ENCODE results near the gene SAMD14. TPM values are rescaled to one million over a fixed set of nuclear protein-coding genes. Genes with fewer than 3 reads are reported as not detected.
A peak's percentile ranks its signal among the peaks of the same experiment; 100 is the strongest.

SAMD14 gene
- total RNA-seq, 6 donors from 2014 or later: 0.49 to 16.8 (median 5.6) TPM

- Histone ChIP-seq H3K27me3 (peaks cover 0 to 17% (median 11%) of the 10 kb centered on the region in 4 donors), H3K4me3 (peak overlapping the region in 3 of 4 donors; percentile 47 to 59 (median 51)), H3K4me1 (peaks cover 26 to 55% (median 46%) of the 10 kb centered on the region in 4 donors), H3K9me3 (no peaks in the 10 kb centered on the region), H3K27ac (peak overlapping the region in 3 of 4 donors; percentile 56 to 81 (median 73)), H3K36me3 (peaks cover 2 to 18% (median 15%) of the 10 kb centered on the region in 4 donors)
- WGBS, 2 donors: 44 to 46% methylated on average over 11 to 18 of the region's 19 CpGs
- no peak for ATAC-seq (ENCODE audit: low FRiP score in 2 of 2)
- no peak for DNase-seq
- no peak for TF ChIP-seq POLR2AphosphoS5 (IDR thresholded peaks at IDR 0.05)
- TF ChIP-seq POLR2A (IDR thresholded peaks at IDR 0.05): no peak
- no peak for TF ChIP-seq EP300 (IDR thresholded peaks at IDR 0.05)
- TF ChIP-seq CTCF (IDR thresholded peaks at IDR 0.05): no peak
Observed at GRCh38 chr17:50130559-50131305, 772 bp upstream of the SAMD14 start.

GRCh38 chr17:50129353-50129727, 620 bp downstream of the SAMD14 start:
- peak overlapping the region; percentile 0 to 59 (median 49) for H3K4me3 ChIP-seq
- peak overlapping the region in 3 of 4 donors; percentile 56 to 81 (median 73) for H3K27ac ChIP-seq
- DNase-seq: peak in 1 of 2 donors; percentile 83
- 0% methylated on average over 2 to 18 of the region's 31 CpGs for WGBS, 2 donors
- peaks cover 26 to 55% (median 48%) of the 10 kb centered on the region in 4 donors for H3K4me1 ChIP-seq
- peaks cover 0 to 17% (median 11%) of the 10 kb centered on the region in 4 donors for H3K27me3 ChIP-seq
- H3K36me3 ChIP-seq: peaks cover 0 to 4% (median 2%) of the 10 kb centered on the region in 4 donors
- H3K9me3 ChIP-seq: no peaks in the 10 kb centered on the region
- ATAC-seq (ENCODE audit: low FRiP score in 2 of 2): peak in 1 of 2 donors; percentile 3
- TF ChIP-seq EP300 (IDR thresholded peaks at IDR 0.05) (no peak), CTCF (IDR thresholded peaks at IDR 0.05) (no peak), POLR2A (IDR thresholded peaks at IDR 0.05) (no peak), POLR2AphosphoS5 (IDR thresholded peaks at IDR 0.05) (no peak)

GRCh38 chr17:50128441-50129352, 1.3 kb downstream of the SAMD14 start:
- no peaks in the 10 kb centered on the region for H3K36me3 ChIP-seq
- peaks cover 32 to 58% (median 49%) of the 10 kb centered on the region in 4 donors for H3K4me1 ChIP-seq
- TF ChIP-seq POLR2AphosphoS5 (IDR thresholded peaks at IDR 0.05) (no peak), EP300 (IDR thresholded peaks at IDR 0.05) (no peak), POLR2A (IDR thresholded peaks at IDR 0.05) (no peak), CTCF (IDR thresholded peaks at IDR 0.05) (no peak)
- H3K27ac ChIP-seq: peak overlapping the region; percentile 1 to 81 (median 64)
- WGBS, 2 donors: 9 to 11% methylated on average over 32 of the region's 32 CpGs
- peak in 1 of 2 donors; percentile 16 for ATAC-seq (ENCODE audit: low FRiP score in 2 of 2)
- peak overlapping the region; percentile 0 to 59 (median 49) for H3K4me3 ChIP-seq
- H3K9me3 ChIP-seq: no peaks in the 10 kb centered on the region
- DNase-seq: no peak
- peaks cover 0 to 17% (median 11%) of the 10 kb centered on the region in 4 donors for H3K27me3 ChIP-seq

- Histone ChIP-seq H3K36me3 (no peaks in the 10 kb centered on the region), H3K27me3 (peaks cover 0 to 17% (median 11%) of the 10 kb centered on the region in 4 donors), H3K4me1 (peaks cover 34 to 58% (median 47%) of the 10 kb centered on the region in 4 donors), H3K27ac (peak overlapping the region in 2 of 4 donors; percentile 73 to 81), H3K9me3 (no peaks in the 10 kb centered on the region), H3K4me3 (no peak overlapping the region)
- ATAC-seq (ENCODE audit: low FRiP score in 2 of 2): no peak
- no peak for DNase-seq
- 38 to 55% methylated on average over 6 of the region's 6 CpGs for WGBS, 2 donors
- TF ChIP-seq POLR2A (IDR thresholded peaks at IDR 0.05) (no peak), CTCF (IDR thresholded peaks at IDR 0.05) (no peak), POLR2AphosphoS5 (IDR thresholded peaks at IDR 0.05) (no peak), EP300 (IDR thresholded peaks at IDR 0.05) (no peak)
Observed at GRCh38 chr17:50127697-50128361, 2.1 kb downstream of the SAMD14 start.

All from upper lobe of left lung (tissue), 6 donors.